Right atrium auricular region (tissue), 2 donors: ENCODE data around the gene PHGDH. TPM values are rescaled to one million over a fixed set of nuclear protein-coding genes. Genes with fewer than 3 reads are reported as not detected.

Experiments used
- DNase-seq: peaks from one replicate; pipeline ENCODE4 v3.0.0-alpha.2; 2019; ENCODE audit warnings: low spot score
- H3K27ac ChIP-seq, 2 donors: fragments of 200-600 bp; sonication (generic); 1 replicate in 1 of 2; 2 replicates in 1 of 2; pipeline ENCODE4 v1.5.1; 2016 to 2019
- H3K27me3 ChIP-seq, 2 donors: fragments of 200-600 bp; sonication (generic); one replicate each; pipeline versions ENCODE4 v1.5.1 to v1.6.0; 2017 to 2019
- H3K36me3 ChIP-seq: fragments of 200-600 bp; sonication (generic); one replicate; pipeline ENCODE4 v1.5.1; 2016
- H3K4me1 ChIP-seq, 2 donors: fragments of 200-600 bp; sonication (generic); one replicate each; pipeline versions ENCODE4 v1.5.1 to v1.6.0; 2017 to 2019
- H3K4me3 ChIP-seq, 2 donors: fragments of 200-600 bp; sonication (generic); 1 replicate in 1 of 2; 2 replicates in 1 of 2; pipeline ENCODE4 v1.5.1; 2017 to 2019; ENCODE audit warnings: mild to moderate bottlenecking in 1 of 2, moderate library complexity in 1 of 2
- H3K9me3 ChIP-seq, 2 donors: fragments of 200-600 bp; sonication (generic); one replicate each; pipeline ENCODE4 v1.5.1; 2019
- total RNA-seq, 2 donors: library from RNA; depleted of rRNA; stranded (reverse); fragments of >200 nt; gene quantifications; one replicate each; pipeline ENCODE4 v1.1.0, GENCODE V29; 2016
- TF ChIP-seq, protein P1 (sequence below), 2 donors: fragments of 200-600 bp; sonication (generic); IDR thresholded peaks; one replicate each; pipeline ENCODE4 v1.5.1; 2019; ENCODE audit warnings: antibody characterized with exemption in 2 of 2

Gene PHGDH
- total RNA-seq, 2 donors from 2014 or later, result 23.5 to 29.4 TPM

- Histone ChIP-seq H3K27ac (no peak overlapping the region), H3K4me1 (peaks cover 0 to 22% of the 10 kb centered on the region in 2 donors), H3K27me3 (no peaks in the 10 kb centered on the region), H3K36me3 (no peaks in the 10 kb centered on the region), H3K9me3 (no peaks in the 10 kb centered on the region), H3K4me3 (no peak overlapping the region)
- TF ChIP-seq, protein P1, sequence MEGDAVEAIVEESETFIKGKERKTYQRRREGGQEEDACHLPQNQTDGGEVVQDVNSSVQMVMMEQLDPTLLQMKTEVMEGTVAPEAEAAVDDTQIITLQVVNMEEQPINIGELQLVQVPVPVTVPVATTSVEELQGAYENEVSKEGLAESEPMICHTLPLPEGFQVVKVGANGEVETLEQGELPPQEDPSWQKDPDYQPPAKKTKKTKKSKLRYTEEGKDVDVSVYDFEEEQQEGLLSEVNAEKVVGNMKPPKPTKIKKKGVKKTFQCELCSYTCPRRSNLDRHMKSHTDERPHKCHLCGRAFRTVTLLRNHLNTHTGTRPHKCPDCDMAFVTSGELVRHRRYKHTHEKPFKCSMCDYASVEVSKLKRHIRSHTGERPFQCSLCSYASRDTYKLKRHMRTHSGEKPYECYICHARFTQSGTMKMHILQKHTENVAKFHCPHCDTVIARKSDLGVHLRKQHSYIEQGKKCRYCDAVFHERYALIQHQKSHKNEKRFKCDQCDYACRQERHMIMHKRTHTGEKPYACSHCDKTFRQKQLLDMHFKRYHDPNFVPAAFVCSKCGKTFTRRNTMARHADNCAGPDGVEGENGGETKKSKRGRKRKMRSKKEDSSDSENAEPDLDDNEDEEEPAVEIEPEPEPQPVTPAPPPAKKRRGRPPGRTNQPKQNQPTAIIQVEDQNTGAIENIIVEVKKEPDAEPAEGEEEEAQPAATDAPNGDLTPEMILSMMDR (IDR thresholded peaks at IDR 0.05), result no peak
- no peak for DNase-seq
Measured at GRCh38 chr1:119733754-119734153, 22.0 kb downstream of the PHGDH start.

GRCh38 chr1:119735217-119735616 lies 23.5 kb downstream of the PHGDH start:
- no peaks in the 10 kb centered on the region for H3K27me3 ChIP-seq
- DNase-seq, result no peak
- no peaks in the 10 kb centered on the region for H3K9me3 ChIP-seq
- no peaks in the 10 kb centered on the region for H3K36me3 ChIP-seq
- H3K27ac ChIP-seq, result peak overlapping the region in 1 of 2 donors; percentile 17
- TF ChIP-seq, protein P1 (IDR thresholded peaks at IDR 0.05), result no peak
- H3K4me1 ChIP-seq, result peaks cover 0 to 22% of the 10 kb centered on the region in 2 donors
- H3K4me3 ChIP-seq, result no peak overlapping the region

GRCh38 chr1:119736649-119737039 lies 24.9 kb downstream of the PHGDH start:
- no peak for DNase-seq
- no peak overlapping the region for H3K27ac ChIP-seq

DNA sequence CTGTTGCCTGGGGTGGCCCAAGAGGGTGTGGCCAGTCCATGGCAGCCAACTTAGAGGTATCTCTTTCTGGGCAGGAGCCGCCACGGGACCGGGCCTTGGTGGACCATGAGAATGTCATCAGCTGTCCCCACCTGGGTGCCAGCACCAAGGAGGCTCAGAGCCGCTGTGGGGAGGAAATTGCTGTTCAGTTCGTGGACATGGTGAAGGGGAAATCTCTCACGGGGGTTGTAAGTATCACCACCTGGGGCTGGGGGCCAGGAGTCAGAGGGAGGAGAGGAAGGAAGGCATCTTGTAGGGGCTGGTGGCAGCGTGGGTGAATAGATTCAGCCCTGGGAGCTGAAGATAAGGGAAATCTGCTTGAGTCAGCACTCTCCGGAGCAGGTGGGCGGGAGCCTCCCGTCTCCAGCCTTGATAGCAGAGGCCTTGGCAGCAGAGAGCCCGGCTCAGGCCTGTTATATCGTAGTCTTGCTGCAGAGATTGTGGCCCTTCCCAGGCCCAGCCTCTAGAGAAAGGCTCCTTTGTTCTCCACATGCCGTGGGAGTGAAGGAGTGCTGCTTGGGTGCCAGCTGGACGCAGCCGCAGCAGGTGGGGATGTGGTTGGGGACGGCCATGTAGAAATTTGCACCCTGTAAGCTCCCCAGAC lies 25.4 kb downstream of the PHGDH start:
- Histone ChIP-seq H3K27ac (peak overlapping the region in 1 of 2 donors; percentile 9), H3K36me3 (no peaks in the 10 kb centered on the region), H3K27me3 (no peaks in the 10 kb centered on the region), H3K4me1 (peaks cover 0 to 27% of the 10 kb centered on the region in 2 donors), H3K9me3 (no peaks in the 10 kb centered on the region), H3K4me3 (no peak overlapping the region)
- DNase-seq, result no peak
- TF ChIP-seq, protein P1 (IDR thresholded peaks at IDR 0.05), result no peak

More at GRCh38 chr1:119736649-119737039, 24.9 kb downstream of the PHGDH start:
- Histone ChIP-seq H3K9me3 (no peaks in the 10 kb centered on the region), H3K27me3 (no peaks in the 10 kb centered on the region), H3K4me1 (peaks cover 0 to 22% of the 10 kb centered on the region in 2 donors), H3K36me3 (no peaks in the 10 kb centered on the region), H3K4me3 (no peak overlapping the region)
- TF ChIP-seq, protein P1 (IDR thresholded peaks at IDR 0.05), result no peak

DNA sequence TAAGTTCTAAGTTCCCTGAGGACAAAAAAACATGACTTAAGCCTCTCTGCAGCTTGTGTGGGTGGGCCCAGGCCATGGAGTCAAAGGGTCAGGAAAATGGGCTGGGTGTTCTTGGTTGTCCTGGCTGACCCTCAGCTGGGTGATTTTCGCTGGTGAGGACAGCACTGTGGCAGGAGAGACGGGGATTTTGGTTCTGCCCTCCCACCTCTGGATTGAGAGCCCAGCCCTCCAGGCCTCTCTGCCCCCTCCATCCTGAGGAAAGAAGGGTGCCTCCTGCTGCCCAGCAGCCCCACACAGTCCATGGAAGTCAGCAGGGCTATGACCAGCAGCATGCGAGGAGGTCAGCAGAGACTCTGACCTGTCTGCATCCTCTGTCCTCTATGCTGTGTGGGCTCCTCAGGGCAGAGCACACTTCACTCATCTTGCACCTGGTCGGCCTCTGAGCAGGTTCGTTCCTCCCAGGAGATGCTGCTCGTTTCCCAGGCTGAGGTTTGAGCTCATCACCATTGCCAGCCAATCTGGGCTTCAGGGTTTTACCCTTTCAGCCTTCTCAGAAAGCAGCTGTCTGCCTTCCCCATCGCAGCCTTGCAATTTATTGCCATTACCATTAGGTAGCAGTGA lies 26.5 kb downstream of the PHGDH start:
- TF ChIP-seq, protein P1 (IDR thresholded peaks at IDR 0.05), result no peak
- Histone ChIP-seq H3K4me1 (peaks cover 0 to 38% of the 10 kb centered on the region in 2 donors), H3K27me3 (no peaks in the 10 kb centered on the region), H3K27ac (no peak overlapping the region), H3K9me3 (no peaks in the 10 kb centered on the region), H3K36me3 (no peaks in the 10 kb centered on the region), H3K4me3 (no peak overlapping the region)
- no peak for DNase-seq
